HG03565 (cell line): ENCODE results near the gene STK32B.

Source experiments
- ATAC-seq: cut with Tn5 transposase; IDR thresholded peaks from one replicate; pipeline ENCODE4 v1.9.1; 2021; ENCODE audit warnings: mild to moderate bottlenecking, moderate library complexity; ENCODE audit not compliant: unreplicated experiment

STK32B gene

DNA sequence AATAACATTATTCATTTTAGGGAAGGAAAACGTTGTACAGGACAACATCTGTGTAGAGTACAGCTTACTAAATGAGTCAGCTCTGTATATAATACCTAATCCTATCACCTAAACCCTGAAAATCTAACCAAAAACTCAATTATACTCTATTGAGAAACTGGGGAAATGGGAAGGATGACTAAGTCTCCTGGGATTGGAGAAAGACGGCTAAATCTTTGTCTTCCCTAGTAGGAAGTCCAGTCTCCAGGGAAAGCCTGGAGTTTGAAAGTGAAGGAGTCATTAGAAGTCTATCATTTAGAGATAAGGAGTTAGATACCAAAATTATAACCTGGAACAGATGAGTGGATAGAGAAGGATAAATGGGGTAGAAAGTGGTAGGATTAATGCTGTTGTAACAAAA lies 286.5 kb downstream of the STK32B start:
- no peak for ATAC-seq

- no peak for ATAC-seq
These were observed 287.3 kb downstream of the STK32B start for GRCh38 chr4:5338531-5338930.

- ATAC-seq, result no peak
These were observed 289.7 kb downstream of the STK32B start for GRCh38 chr4:5340991-5341451.

DNA sequence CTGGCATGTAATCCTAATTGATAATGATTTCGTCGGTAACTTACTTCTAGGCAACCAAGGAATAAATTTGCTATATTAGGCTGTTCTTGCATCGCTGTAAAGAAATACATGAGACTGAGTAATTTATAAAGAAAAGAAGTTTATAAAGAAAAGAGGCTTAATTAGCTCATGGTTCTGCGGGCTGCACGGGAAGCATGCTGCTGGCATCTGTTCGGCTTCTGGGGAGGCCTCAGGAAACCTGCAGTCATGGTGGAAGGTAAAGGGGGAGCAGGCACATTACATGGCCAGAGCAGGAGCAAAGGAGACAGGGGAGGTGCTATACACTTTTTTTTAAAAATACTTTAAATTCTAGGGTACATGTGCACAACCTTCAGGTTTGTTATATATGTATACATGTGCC lies 290.2 kb downstream of the STK32B start:
- no peak for ATAC-seq

- no peak for ATAC-seq
These were observed 304.6 kb downstream of the STK32B start for GRCh38 chr4:5355846-5356245.

- ATAC-seq, result no peak
These were observed 306.6 kb downstream of the STK32B start for GRCh38 chr4:5357870-5358269.

GRCh38 chr4:5361968-5362367 lies 310.7 kb downstream of the STK32B start:
- no peak for ATAC-seq

DNA sequence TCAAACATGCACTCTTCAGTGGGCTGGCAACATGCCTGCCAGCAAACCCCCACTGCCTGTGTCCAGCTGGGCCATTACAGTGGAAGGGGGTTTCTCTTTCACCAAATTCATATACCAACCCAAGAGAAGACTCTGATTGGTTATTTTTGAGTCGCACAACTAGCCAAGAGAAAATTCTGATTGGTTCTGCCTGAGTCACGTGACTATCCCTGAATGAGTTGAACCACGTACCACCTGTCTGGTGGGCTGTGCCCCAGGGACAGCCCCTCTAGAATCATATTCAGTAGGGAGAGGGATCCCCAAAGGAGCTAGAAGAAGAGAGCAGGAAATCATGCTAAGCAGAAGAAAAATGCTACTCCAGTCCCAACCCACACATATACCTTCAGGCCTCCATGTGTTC lies 313.1 kb downstream of the STK32B start:
- no peak for ATAC-seq

- ATAC-seq, result no peak
These were observed 314.1 kb downstream of the STK32B start for GRCh38 chr4:5365071-5366008.

GRCh38 chr4:5366009-5366386 lies 314.7 kb downstream of the STK32B start:
- ATAC-seq, result no peak

DNA sequence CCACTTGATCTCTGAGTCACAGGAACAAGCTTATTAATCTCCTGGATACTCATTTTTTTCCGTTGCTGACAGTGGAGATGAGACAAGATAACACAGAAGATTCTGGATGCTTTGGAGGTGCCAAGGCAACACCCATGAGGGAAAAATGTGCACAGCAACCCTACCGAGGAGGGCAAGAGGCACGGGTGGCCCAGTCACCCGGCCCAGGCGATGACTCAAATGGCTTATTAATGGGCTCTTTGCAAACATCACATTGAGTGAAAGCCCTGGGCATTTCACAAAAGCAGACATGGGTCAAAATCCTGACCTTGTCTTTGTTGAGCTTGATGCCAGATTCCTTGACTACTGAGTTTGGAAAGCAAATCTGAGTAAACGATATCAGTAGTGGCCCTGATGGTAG lies 315.1 kb downstream of the STK32B start:
- no peak for ATAC-seq

DNA sequence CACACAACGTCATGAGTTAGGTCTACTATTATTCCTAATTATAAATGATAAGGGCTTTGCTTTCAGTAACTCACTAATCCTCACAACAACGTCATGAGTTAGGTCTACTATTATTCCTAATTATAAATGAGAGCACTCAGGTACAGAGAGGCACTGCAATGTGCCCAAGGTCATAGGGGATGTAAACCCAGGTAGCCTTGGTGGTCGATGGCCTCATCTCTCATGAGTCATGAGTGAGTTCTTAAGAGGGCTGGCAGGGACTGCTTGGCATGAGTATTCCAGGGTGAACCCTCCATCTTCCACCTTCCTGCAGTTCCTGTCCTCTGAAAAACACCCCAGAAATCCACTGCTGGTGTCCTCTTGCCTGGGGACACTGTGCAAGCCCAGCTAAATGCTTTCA lies 317.1 kb downstream of the STK32B start:
- no peak for ATAC-seq

DNA sequence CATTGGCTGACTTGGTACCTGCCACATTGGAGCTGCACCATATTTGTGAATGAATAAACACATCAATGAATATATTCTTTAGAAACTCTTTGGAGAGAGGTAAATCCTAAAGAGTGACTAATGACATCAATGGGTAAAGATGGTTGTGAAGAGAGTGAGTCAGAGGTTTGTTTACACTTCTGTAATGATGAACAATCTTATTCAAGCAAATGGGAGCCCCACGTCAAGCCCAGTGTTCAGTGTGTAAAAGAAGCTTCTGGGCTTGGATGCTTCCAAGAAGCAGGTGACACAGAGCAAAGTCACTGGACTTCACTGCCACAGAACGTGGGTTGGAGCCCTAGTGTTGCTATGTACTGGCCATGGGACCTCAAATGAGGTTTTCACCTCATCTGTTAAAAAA lies 319.0 kb downstream of the STK32B start:
- ATAC-seq, result no peak

GRCh38 chr4:5371415-5372190 lies 320.3 kb downstream of the STK32B start:
- ATAC-seq, result no peak

DNA sequence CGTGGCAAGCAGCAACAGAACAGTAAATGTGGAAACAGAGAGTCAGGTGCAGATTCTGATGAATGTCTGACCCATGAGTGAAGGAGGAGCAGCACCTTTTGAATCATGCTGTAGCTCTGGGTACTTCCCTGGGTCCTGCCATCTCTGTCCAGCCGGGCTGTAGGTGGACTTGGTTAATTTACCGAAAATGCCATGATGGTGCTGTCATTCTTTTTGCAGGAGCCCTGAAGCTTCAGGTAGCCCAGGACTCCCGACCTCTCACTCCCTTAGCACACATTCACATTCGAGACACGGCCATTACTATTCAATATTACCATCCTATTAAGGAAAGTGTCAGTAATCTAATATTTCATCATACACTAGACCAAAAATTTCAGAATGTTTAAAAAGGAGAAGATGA lies 320.9 kb downstream of the STK32B start:
- no peak for ATAC-seq

GRCh38 chr4:5373327-5373726 lies 322.0 kb downstream of the STK32B start:
- no peak for ATAC-seq

DNA sequence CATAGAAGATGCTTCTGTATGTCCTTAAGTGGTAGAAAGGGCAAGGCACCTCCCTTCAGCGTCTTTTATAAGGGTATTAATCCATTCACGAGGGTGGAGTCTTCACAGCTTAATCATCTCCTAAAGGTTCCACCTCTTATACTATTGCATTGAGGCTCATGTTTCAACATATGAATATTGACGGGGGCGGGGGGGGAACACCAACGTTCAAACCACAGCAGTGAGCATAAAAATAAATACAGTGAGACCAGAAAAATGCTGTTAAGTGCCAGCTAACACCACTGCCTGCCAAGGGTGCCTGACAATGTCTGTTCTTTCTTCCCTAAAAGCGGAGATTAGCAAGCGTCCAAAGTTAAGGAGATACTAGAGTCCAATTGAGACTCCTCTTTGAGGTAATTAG lies 323.3 kb downstream of the STK32B start:
- ATAC-seq, result no peak

DNA sequence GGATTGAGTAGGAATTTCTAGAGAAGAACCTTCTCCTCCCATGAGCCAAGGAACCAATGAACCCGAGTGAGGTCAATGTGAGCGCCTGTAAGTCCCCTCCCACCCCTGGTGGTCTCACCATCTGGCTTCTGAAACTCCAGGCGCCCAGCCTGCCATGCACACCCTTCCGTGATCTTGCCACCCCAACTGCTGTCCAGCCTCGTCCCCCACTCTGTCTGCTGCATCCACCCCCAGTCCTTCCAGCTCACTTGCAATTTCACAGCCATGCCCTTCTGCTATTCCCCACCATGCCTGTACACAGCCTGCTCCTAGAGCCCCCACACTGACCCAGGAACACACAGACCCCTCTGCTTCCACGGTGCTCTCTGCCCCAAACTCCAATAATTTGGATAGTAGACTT lies 323.7 kb downstream of the STK32B start:
- ATAC-seq, result no peak

GRCh38 chr4:5376015-5376414 lies 324.7 kb downstream of the STK32B start:
- no peak for ATAC-seq

GRCh38 chr4:5378002-5378401 lies 326.7 kb downstream of the STK32B start:
- no peak for ATAC-seq

- ATAC-seq, result no peak
These were observed 328.6 kb downstream of the STK32B start for GRCh38 chr4:5379895-5380294.

GRCh38 chr4:5381961-5382441 lies 330.7 kb downstream of the STK32B start:
- ATAC-seq, result no peak
